Skin of body (tissue), 2 donors: ENCODE measurements around the gene MCM5. TPM values are rescaled to one million over a fixed set of nuclear protein-coding genes. Genes with fewer than 3 reads are reported as not detected.
"Not testable (repeated sequence)": the region's sequence is repeated elsewhere in the genome, so short reads cannot be mapped to it uniquely, and the experiment has no call there.

Experiments
- DNase-seq: peaks from one replicate; lab custom pipeline; 2025; lab: John Stamatoyannopoulos, UW
- total RNA-seq: library from RNA; depleted of rRNA; stranded (reverse); fragments of >200 nt; gene quantifications from one replicate; pipeline ENCODE4 v1.2.3, GENCODE V29; 2014

MCM5 gene
- 26.6 TPM for total RNA-seq

DNA sequence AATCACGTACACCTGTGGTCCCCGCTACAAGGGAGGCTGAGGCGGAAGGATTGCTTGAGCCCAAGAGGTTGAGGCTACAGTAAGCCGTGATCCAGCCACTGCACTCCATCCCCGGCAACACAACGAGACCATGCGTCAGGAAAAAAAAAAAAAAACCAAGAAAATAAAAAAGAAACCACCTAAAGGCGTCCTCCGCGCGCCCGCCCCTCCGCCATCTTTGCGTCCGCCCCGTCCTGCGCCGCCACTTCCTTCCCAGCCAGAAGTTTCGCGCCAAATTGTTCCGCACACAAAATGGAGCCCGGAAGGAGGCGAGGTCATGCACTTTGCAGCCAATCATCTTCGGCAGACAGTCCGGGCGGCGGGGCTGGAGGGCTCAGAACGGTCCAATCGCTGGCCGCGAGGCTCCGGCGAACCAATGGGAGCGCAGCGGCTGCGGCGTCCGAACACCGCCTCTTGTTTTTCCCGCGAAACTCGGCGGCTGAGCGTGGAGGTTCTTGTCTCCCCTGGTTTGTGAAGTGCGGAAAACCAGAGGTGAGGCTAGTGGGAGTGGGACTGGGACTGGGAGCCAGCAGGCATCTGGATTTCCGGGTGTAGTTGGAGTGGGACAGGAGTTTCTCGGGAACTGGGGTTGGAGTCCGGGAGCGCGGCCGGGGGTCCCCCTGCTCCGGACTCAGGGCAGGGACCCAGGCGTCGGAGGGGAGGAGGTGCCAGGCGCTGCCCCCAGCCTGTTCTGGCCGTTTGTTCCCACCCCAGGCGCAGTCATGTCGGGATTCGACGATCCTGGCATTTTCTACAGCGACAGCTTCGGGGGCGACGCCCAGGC is at the start of gene MCM5:
MCM5 (plus strand) TSS at position 463 of the 823 bp plus-strand sequence; CDS start at position 762, 299 bp downstream.
- DNase-seq = peak; percentile 97

DNA sequence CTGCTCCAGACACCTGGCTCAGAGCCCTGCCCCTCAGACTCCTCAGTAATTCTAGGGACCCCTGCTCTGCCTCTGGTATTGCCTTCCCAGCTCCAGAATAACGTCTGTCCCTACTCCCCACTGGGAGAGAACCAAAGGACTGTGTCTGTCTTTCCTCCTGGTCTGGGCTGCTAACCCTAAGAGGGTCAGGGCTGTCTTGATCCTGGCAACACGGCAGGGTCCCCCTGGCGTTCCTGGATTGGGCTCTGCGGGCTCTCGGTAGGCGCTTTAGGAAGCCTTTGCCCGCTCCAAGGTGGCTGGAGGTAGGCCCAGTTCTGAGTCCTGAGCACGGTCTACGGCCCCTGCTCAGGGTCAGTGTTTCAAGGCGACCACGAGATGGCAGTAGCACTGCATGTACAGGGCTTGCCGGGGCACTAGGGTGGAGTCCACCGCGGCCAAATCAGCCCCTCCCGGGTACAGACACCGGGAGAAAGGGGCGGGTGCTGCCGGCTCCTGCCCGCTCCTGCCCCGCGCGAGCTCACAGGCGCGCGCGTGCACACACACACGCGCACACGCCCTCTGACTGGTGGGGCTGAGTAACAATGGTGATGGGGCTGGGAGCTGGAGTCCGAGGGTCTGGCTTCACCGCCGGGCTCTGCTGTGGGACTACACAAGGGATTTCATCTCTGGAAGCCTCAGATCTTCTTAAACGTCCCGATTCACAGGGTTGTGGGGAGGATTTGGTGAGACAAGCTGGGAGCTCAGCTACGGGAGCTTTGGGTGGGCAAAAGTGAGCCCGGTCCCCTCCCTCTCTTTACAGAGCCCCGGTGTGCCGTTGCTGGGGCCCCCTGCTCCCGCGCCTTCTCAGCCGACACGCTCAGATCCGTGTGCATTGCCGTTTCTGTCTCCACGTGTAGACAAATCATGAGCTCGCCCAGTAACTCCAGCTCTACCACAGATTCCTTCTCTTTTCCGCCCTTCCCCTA is 49.1 kb upstream of the MCM5 start:
- DNase-seq = peak; percentile 83

DNA sequence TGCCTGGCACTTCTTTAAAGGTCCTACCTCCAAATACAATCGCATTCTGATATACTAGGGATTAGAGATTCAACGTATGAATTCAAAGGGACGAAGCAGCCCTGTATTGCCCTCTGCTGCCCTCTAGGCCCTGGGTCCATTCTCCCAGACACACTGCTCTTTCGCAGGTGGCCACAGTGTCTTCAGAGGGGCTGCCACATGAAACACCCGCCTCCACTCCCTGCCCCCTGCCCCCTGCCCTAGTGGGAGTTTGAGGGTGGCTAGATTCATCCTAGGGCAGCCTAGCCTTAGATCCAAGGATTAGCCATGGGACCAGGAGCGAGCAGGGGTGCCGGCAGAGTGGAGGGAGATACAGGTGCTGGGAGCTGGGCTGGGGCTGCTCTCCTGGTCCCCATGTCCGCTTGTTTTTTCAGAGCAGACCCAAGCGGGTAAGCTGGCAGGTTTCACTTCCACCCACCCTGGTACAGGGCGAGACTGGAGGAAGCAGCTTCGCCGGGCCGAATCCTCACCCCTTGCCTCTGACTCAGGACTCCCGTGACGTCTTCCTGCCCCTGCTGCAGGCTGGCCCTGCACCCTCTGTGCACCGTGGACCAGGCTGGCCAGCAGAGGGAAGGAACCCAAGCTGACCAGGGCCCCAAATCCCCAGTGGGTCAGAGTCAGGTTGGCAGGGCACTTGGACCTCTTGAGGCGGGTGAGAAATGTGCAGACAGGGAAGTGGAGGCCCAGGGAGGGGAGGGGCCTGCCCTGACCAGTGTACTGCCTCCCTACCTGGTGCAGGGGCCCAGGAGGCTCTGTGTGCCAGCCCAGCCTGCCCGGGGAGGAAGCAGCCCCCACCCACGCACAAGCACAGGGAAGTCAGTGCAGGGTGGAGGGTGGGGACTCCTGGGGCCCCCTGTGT is 47.5 kb upstream of the MCM5 start:
- no peak for DNase-seq

DNA sequence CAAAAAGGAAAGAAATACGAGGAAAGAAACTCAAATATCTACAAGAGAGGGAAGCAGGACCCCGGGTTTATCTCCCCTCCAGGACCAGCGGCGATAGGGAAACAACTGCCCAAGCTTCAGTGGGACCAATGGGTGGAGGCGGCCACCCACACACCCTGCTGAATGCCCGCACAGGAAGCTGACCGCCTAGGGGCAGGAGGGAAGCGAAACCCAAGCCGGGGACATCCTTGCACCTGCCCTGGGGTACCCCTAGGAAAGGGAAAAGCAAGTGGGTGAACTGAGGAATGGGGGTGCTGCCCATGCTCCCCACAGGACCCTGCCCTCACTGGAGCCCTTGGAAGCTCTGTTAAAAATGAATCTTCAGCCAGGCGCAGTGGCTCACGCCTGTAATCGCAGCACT is 46.6 kb upstream of the MCM5 start:
- no peak for DNase-seq

DNA sequence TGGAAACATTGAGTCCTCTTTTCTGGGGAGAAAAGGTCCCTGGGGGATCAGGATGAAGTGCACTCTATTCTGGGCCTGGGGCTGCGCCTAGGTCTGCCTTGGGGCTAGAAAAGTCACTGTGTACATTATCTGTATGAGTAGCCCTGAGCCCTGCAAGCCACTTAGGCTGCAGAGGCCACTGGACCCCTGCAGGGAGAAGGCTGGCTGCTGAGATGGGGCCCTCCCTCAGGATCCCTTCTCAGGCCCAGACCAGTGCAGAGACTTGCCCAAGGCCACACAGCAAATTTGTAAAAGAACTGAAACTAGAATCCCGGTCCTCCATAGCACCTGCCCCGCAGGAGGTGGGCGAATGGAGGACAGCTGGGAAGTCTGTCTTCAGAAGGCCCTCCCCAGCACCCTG is 45.9 kb upstream of the MCM5 start:
- no peak for DNase-seq

DNA sequence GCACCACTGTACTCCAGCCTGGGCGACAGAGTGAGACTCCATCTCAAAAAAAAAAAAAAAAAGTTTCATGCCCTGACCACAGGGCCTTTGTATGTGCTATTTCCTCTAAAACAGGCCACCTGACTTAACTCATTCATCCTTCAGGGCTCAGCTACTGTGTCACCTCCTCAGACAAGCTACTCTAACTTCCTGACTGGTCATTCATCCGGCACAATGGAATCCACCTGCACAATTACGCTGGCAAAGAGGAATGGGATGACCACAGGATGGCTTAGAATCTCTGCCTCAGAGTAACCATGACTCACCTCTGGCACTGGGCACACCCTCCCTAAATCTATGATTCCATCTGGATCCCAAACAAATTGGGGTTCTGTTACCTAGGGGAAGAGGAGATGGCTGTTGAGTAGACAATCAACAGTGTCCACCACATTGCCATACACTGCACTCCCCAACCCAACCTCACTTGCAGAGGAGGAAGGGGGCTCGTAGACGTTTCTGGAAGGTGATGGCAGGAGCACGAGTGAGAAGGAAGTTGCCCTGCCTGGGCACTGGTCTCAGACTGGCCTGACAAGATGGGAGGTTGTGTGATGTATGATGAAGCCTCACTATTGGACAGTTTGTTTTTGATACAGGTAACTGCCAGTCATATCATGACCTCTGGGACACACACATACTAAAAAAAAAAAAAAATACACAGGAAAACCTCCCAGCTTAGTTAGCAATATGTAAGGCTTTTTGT is 41.9 kb upstream of the MCM5 start:
- no peak for DNase-seq

DNA sequence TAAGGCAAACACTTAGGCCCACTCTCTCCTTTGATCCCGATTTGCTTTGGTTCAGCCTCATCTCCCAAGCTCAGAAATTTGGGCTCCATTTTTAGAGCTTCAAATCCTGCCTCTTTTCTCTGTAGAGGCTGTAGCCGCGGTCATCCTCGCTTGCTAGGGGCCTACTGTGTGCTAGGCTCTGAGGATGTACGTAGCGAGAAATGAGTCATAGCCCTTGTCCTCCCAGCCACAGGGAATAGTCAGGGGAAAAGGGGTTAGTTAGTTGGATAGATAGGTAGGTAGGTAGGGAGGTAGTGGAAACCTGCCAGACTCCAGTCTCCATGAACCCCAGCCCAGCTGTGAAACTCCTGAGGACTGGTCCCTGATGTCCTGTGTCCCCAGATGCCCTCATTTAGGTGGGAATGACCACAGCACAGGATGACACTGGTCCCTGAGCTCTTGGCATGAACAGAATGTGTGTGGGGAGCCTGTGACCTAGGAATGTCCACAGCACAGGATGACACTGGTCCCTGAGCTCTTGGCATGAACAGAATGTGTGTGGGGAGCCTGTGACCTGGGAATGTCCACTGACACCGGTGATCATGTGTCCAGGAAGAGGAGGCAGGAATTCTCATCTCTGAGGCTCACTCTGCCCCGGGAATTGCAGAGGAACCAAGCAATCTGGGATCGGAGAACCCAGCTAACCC is 40.4 kb upstream of the MCM5 start:
- no peak for DNase-seq

DNA sequence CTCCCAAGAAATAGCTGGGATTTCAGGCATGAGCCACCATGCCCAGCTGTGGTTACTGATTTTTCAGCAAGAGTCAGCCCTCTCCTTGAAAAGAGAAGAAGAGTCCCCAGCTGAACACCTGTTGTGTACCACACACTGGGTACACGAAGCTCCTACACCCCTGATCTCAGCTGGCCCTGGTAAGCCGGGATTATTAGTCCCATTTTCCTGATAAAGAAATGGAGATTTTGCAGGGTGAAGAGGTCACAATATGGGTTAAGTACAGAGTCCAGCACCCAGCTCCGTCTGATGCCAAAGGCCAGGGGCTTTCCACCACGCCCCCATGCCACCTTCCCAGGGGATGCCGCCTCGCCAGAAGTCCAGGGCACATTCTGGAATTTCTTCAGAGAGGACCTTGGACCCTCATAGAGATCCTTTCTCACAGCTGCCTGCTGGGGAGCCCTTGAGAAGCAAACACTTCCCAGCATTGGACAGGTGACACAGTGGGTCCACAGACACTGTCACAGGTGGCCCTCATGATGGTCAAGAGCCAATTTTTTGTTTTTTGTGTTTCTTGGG is 38.9 kb upstream of the MCM5 start:
- no peak for DNase-seq

DNA sequence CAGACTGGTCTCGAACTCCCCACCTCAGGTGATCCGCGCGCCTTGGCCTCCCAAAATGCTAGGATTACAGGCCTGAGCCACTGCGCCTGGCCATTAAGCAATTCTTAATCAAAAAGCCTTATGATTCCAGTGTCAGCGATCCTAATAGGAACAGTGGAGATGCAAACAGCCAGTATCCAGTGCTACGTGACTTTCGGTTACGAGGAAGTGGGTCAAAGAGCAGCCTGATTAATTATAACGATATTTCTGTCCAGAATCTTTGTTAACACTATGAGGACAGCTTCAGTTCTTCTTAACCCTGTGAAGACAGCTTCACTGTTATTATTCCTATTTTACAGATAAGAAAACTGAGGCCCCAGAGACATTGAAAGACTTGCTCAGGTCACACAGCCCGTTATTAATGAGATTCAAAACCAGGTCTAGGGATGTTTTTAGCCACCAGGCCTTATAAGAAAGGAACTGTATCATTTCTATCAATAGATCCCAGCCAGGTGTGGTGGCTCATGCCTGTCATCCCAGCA is 36.3 kb upstream of the MCM5 start:
- DNase-seq = no peak

DNA sequence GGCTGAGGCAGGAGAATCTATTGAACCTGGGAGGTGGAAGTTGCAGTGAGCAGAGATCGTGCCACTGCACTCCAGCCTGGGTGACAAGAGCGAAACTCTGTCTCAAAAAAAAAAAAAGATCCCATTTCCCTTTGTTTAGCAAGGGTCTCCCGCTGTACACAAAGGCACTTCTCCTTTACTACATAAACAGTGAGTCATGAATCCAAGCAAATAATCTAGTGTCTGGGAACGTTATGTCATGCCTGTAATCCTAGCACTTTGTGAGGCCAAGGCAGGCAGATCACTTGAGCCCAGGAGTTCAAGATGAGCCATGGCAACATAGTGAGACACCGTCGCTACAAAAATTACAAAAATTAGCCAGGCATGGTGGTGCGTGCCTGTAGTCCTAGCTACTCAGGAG is 35.7 kb upstream of the MCM5 start:
- DNase-seq = not testable (repeated sequence)

DNA sequence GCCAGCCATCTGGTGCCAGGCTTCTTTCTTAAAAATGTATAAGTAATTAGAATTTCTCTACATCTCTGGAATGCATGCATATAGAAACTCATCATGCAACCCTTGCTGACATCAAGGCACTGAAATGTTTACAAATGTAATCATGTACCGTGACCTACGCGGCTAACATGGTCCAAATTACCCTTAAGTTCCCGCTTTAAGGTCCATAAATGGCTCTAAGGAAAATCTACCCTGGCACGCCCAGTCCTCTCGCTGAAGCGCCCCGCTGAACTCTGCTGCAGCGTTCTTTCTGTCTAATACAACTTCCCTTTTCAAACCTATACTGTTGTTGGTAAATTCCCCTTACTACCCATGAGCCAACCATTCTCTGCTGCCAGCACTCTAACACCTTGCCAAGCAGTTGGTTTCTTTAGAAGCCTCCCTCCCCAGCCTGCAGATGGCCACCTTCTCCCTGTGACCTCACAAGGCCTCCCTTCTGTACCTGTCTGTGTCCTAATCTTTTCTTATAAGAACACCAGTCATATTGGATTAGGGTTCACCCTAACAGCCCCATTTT is 32.5 kb upstream of the MCM5 start:
- no peak for DNase-seq

DNA sequence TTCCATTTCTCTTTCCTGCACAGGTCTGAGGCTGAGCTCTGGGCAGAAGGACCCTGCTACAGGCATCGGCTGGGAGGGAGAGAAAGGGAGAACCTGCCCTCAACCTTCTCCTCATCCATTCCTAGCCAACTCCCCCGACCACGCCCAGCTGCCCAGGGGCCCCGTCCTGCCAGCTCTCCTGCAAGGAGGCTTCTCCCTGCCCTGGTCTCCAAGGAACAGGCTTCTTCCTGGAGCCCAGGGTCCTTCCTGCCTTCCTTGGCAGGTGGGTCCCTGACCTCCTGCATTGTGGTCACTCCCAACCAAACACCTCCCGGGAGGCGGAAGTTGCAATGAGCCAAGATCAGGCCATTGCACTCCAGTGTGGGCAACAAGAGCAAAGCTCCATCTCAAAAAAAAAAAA is 31.6 kb upstream of the MCM5 start:
- DNase-seq = no peak

DNA sequence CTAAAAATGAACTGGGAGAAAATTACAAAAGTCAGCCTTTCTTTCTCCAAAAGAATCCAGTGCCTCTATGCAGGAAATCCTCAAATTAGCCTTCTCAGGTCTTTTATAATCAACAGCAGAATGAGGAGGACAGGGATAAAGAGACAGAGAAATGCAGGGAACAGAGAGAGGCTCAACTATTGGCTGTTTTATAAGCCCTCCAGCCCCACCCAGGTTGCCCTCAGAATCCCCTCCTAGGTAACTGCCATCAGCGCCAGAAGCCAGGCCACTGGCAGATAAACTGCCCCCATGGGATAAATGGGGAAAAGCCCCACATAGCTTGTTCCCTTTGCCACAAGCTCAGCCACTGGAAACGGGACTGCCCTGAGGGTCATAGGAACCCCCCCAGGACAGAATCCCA is 29.9 kb upstream of the MCM5 start:
- no peak for DNase-seq

DNA sequence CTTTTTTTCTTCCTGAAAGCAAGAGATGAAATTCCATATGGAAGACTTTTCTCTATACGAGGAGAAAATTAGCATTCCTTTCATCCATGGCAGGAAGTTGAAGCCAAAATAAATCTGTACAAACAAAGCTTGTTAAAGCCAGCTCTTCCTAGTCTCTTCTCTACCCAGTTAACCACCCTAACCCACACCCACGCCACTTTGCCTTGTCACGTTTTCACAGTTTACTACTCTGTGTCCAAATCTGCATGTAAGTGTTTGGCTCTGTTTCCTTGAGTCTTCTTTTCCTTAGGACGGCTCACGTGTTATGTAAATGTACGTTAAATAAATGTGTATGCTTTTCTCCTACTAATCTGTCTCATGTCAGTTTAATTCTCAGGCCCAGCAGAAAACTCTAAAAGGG is 26.2 kb upstream of the MCM5 start:
- no peak for DNase-seq

DNA sequence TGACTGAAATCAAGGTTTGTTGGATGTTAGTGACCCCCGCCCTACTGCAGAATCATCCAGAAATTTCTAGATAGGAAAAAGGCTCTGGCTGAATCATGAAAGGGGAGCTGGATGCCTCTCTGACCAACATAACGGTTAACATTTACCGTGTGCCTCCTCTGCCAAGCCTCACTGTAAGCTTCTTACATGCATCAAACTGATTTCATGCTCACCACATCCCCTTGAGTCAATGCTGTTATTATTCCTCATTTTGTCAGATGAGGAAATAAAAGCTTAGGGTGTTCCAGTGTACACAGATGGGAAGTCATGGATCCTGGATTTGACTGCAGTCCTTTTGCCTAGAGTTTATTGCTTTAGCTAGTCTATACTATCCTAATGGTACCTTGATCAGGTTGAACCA is 24.9 kb upstream of the MCM5 start:
- no peak for DNase-seq

DNA sequence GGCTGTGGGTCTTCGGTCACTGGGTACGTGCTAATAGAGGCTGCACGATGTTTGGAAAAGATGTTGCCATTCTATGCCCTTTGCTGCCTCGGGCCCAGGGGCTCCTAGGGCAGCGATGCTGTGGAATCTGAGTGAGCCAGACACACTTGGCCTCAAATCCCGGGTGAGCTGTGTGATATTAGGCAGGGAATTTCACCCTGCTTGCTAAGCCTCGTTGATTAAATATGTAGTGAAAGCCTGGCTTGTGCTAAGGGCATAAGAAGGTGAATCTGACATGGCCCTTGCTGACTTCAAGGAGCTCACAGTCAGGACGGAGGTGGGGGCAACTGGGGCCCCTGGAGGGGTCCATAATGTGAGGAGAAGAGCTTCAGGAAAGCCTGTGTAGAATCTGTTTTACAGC is 24.4 kb upstream of the MCM5 start:
- DNase-seq = no peak

DNA sequence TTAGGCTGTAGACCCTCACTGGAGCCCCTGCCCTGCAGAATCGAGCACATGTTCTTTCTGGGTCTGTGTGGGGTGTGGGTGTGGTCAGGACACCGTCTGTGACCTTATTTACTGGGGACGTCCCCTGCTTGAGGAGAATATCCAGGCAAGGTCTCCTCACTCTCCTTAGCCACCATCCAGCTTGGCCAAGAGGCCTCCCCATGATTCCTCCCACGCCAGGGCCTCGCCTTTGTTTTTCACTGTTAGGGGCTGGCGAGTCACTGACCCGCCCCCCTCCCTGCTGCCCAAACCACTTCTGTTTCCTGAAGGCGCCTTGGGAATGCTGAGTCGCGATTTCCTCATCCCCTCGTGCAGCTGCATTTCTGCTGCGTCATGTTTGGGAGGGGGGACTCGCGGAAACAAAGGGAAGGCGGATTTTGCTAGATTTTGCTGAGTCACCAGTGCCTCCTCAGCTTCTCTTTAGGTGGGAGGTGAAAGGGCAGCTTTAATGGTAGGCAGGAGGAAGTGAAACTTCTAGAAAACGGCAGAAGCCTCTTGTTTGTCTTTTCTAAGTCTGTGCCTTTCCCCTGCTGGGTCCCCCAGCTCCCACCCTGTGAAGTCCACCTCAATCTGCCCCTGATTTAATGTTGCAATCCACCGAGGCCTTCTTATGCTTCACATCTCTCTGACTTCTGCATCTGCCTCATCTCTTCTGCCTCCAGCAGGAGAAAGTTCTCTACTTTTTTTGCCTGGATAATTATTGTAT is 23.0 kb upstream of the MCM5 start:
- peak; percentile 96 for DNase-seq

DNA sequence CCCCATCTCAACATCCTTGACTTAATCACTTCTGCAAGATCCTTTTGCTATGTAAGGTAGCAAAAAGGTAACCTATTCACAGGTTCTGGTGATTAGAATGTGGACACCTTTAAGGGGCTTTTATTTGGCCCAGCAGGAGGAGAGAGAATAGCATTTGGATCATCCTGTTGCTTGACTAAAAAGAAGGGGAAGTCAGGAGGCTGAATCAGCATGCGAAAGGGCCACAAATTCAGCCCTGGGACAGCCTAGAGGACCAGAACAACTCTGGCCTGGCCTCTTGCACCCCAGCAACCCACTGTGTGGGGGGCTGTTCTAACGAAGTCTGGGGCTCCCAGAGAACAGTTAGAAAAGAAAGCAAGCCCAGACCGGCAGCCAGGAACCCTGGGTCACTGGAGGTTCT is 22.2 kb upstream of the MCM5 start:
- DNase-seq = no peak
